ENCODE results near the gene LRRC23.
A peak's percentile ranks its signal among the peaks of the same experiment; 100 is the strongest.
"Not testable (repeated sequence)": the region's sequence is repeated elsewhere in the genome, so short reads cannot be mapped to it uniquely, and the experiment has no call there.

The LRRC23 gene

DNA sequence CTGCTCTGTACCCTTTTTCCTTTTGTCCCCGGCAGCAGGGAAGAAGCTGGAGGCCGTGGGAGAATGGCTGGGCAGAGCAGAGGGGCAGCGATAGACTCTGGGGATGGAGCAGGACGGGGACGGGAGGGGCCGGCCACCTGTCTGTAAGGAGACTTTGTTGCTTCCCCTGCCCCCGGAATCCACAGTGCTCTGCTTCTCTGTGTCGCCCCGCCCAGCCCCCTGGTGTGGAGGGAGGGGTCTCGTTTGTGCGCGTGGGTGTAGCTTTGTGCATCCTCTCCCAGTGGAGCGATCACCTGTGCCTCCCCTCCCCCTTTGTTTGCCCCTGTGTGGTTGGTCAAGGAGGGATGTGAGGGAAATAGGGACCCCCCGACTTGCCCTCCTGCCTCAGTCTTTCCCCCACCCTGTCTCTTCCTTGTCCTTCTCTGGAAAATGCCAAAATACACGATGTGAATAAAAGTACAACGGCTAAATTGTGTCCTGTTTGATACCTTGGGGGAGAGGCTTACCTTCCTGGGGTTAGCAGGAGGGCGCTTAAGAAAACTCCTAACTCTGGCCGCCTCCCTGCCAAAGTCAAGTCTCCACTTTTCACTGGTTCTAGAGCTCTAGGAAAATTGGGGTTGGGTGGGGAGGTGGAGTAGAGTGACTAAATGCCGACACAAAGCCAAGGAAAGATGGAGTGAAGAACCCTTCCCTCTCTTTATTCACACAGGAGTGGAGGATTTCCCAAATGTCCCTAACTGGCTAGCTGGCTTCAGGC is 38.3 kb upstream of the LRRC23 start:
- Histone ChIP-seq H3K36me3 (ENCODE audit: insufficient read depth, low read length) (peaks cover 19% of the 10 kb centered on the region; the same call in 1 of the 2 replicates), H2AFZ (ENCODE audit: low read length, unreplicated experiment) (peak overlapping the region; percentile 39), H3K27ac (ENCODE audit: low read depth, low read length) (no peak overlapping the region)

DNA sequence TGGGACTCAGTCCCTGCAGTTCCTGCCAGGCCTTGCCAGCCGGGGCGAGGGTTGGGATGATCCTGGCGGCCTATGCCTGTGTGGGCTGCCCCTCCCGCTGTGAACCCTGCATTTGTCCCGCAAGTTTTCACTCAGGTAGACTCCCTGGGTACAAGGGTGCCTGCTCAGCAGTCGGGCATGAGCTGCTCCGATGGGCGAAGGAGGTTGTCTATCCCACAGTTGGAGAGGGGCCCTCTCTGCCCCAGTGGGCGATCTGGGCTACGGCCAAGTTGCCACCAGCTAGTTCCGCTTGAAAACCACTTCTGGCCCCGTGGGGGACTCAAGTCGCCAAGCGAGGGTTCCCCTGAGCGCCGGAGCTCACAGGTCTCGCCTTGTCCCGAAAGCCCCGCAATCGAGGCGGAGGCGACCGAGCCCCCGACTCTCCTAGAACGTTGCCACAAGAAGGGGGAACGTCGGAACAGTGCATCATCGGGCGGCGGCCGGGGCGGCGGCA is 37.7 kb upstream of the LRRC23 start:
- no peaks in the 10 kb centered on the region for H3K27me3 ChIP-seq (ENCODE audit: insufficient read depth, low read length)
- H3K4me1 ChIP-seq (ENCODE audit: control insufficient read depth, insufficient read depth, low read length, unreplicated experiment) = peaks cover 35% of the 10 kb centered on the region
- H3K79me2 ChIP-seq (ENCODE audit: control insufficient read depth, insufficient read depth, low read length, unreplicated experiment) = peaks cover 31% of the 10 kb centered on the region
- no peak overlapping the region; the same call in 1 of the 2 replicates for H3K27ac ChIP-seq (ENCODE audit: low read depth, low read length)
- peaks cover 16% of the 10 kb centered on the region; the same call in 1 of the 2 replicates for H3K36me3 ChIP-seq (ENCODE audit: insufficient read depth, low read length)
- peak overlapping the region; percentile 89 for H3K4me3 ChIP-seq (ENCODE audit: low read depth, low read length)
- peak overlapping the region; percentile 39 for H2AFZ ChIP-seq (ENCODE audit: low read length, unreplicated experiment)

More for the DNA sequence above, 38.3 kb upstream of the LRRC23 start:
- peaks cover 29% of the 10 kb centered on the region for H3K4me1 ChIP-seq (ENCODE audit: control insufficient read depth, insufficient read depth, low read length, unreplicated experiment)
- peak overlapping the region; percentile 89 for H3K4me3 ChIP-seq (ENCODE audit: low read depth, low read length)
- H3K79me2 ChIP-seq (ENCODE audit: control insufficient read depth, insufficient read depth, low read length, unreplicated experiment) = peaks cover 31% of the 10 kb centered on the region
- H3K27me3 ChIP-seq (ENCODE audit: insufficient read depth, low read length) = no peaks in the 10 kb centered on the region

DNA sequence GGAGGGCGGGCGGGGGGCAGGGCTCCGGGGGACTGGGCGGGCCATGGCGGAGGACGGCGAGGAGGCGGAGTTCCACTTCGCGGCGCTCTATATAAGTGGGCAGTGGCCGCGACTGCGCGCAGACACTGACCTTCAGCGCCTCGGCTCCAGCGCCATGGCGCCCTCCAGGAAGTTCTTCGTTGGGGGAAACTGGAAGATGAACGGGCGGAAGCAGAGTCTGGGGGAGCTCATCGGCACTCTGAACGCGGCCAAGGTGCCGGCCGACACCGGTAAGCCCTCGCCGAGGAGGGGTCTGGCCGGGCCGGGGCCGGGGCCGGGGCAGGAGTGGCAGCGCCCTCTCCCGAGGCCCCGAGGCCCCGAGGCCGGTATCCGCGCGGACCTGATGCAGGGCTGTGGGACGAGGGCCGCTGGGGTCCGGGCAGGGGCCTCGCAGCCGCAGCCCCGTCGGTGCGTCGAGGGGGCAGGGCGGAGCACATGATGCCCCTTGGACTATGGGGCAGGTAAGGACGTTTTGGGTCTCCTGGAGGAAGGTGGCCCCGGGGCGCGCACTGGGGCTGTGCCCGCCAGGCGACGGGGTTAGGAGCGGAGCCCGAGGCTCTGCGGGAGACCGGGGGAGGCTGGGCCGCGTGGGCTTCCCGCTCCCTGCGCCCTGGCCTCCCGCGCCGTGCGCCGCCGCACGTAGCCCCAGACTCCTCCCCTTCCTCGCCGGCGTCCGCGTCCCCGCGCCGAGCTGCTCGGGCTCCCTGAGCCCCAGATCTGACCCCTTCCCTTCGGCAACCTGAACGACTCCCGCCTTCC is 37.0 kb upstream of the LRRC23 start, which contains the start of gene TPI1:
TPI1 (plus strand) TSS at position 119 of the 798 bp plus-strand sequence; CDS start at position 155, 36 bp downstream.
- Histone ChIP-seq H2AFZ (ENCODE audit: low read length, unreplicated experiment) (peak within 1 kb of the TSS; percentile 39), H3K27me3 (ENCODE audit: insufficient read depth, low read length) (no peaks in the 10 kb centered on the region), H3K4me1 (ENCODE audit: control insufficient read depth, insufficient read depth, low read length, unreplicated experiment) (peaks cover 38% of the 10 kb centered on the region), H3K4me3 (ENCODE audit: low read depth, low read length) (peak within 1 kb of the TSS; percentile 89), H3K27ac (ENCODE audit: low read depth, low read length) (peak within 1 kb of the TSS; percentile 83), H3K36me3 (ENCODE audit: insufficient read depth, low read length) (peaks cover 12% of the 10 kb centered on the region; the same call in 1 of the 2 replicates), H3K79me2 (ENCODE audit: control insufficient read depth, insufficient read depth, low read length, unreplicated experiment) (peaks cover 31% of the 10 kb centered on the region)

DNA sequence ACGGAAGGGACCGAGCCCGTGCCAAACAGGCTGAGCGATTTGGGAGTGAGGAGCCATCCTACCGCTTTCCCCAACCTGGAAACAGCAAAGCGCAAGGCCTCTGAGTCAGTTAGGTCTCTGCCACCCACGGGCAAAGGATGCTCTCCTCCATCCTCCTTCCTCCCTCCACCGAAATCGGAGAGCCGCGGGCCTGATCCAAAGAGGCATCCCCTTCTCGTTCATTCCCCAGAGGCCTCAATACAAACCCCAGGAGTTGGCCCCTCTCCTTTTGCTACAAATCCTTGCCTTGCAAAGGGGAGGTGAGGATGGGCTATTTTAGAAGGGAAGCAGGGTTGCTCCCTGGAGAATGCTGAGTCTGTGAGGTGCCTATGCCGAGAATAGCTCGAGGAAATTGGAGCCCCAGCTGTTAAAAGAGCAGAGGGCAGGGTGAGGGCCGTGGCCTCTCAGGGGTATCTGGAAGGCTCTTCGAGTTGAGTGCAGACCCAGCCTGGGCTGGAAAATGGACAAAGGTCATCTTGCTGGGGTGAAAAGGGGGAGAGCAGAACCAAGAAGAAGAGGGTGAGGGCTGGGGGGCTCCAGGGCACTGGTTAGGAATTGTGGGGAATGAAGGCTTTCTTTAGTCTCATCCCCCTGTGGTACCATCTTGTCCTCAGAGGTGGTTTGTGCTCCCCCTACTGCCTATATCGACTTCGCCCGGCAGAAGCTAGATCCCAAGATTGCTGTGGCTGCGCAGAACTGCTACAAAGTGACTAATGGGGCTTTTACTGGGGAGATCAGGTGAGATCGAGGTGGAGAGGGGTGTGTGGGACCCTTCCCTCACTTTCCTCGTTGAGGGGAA is 36.2 kb upstream of the LRRC23 start:
- H3K36me3 ChIP-seq (ENCODE audit: insufficient read depth, low read length) = peaks cover 12% of the 10 kb centered on the region; the same call in 1 of the 2 replicates
- no peak overlapping the region for H2AFZ ChIP-seq (ENCODE audit: low read length, unreplicated experiment)
- no peaks in the 10 kb centered on the region for H3K27me3 ChIP-seq (ENCODE audit: insufficient read depth, low read length)
- H3K27ac ChIP-seq (ENCODE audit: low read depth, low read length) = peak overlapping the region; percentile 83
- peak overlapping the region; percentile 89 for H3K4me3 ChIP-seq (ENCODE audit: low read depth, low read length)
- peaks cover 38% of the 10 kb centered on the region for H3K4me1 ChIP-seq (ENCODE audit: control insufficient read depth, insufficient read depth, low read length, unreplicated experiment)
- H3K79me2 ChIP-seq (ENCODE audit: control insufficient read depth, insufficient read depth, low read length, unreplicated experiment) = peaks cover 31% of the 10 kb centered on the region

DNA sequence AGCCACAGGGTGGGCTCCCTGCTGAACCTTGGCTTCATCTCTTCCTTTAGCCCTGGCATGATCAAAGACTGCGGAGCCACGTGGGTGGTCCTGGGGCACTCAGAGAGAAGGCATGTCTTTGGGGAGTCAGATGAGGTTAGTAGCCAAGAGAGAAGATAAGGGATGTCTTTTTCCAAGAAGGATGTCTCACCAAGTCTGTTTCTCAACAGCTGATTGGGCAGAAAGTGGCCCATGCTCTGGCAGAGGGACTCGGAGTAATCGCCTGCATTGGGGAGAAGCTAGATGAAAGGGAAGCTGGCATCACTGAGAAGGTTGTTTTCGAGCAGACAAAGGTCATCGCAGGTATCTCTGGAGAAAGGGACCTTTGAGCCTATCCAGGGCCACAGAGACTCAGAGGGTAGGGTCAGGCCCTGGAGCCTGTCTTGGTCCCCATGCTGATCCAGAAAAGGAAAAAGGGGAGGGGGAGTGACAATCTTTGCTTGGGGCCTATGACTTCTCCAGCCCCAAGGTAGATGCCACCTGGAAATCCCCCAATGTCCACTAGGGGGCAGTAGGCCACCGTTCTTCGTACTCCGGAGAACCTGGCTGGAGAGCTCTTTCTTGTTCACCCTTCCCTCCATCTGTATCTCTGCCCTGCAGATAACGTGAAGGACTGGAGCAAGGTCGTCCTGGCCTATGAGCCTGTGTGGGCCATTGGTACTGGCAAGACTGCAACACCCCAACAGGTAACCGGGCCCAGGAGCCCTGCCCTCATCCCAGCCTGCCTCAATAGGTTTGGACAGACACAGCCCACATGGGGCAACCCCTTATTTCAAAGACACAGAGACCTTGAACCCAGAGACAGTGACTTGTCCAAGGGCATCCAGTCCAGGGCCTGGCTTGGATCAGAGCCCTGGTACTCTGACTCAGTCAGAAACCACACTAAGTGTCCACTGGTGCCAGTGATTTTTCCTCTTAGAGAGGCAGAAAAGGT is 35.3 kb upstream of the LRRC23 start:
- Histone ChIP-seq H3K4me3 (ENCODE audit: low read depth, low read length) (peak overlapping the region; percentile 89), H3K27ac (ENCODE audit: low read depth, low read length) (peak overlapping the region; percentile 83), H3K4me1 (ENCODE audit: control insufficient read depth, insufficient read depth, low read length, unreplicated experiment) (peaks cover 38% of the 10 kb centered on the region), H2AFZ (ENCODE audit: low read length, unreplicated experiment) (no peak overlapping the region), H3K27me3 (ENCODE audit: insufficient read depth, low read length) (no peaks in the 10 kb centered on the region), H3K79me2 (ENCODE audit: control insufficient read depth, insufficient read depth, low read length, unreplicated experiment) (peaks cover 31% of the 10 kb centered on the region), H3K36me3 (ENCODE audit: insufficient read depth, low read length) (peaks cover 12% of the 10 kb centered on the region; the same call in 1 of the 2 replicates)

DNA sequence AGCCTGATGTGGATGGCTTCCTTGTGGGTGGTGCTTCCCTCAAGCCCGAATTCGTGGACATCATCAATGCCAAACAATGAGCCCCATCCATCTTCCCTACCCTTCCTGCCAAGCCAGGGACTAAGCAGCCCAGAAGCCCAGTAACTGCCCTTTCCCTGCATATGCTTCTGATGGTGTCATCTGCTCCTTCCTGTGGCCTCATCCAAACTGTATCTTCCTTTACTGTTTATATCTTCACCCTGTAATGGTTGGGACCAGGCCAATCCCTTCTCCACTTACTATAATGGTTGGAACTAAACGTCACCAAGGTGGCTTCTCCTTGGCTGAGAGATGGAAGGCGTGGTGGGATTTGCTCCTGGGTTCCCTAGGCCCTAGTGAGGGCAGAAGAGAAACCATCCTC is 34.3 kb upstream of the LRRC23 start:
- not testable (repeated sequence) for H3K4me3 ChIP-seq (ENCODE audit: low read depth, low read length); H2AFZ ChIP-seq (ENCODE audit: low read length, unreplicated experiment); H3K27me3 ChIP-seq (ENCODE audit: insufficient read depth, low read length)
- Histone ChIP-seq H3K4me1 (ENCODE audit: control insufficient read depth, insufficient read depth, low read length, unreplicated experiment) (peaks cover 38% of the 10 kb centered on the region), H3K36me3 (ENCODE audit: insufficient read depth, low read length) (peaks cover 12% of the 10 kb centered on the region; the same call in 1 of the 2 replicates), H3K79me2 (ENCODE audit: control insufficient read depth, insufficient read depth, low read length, unreplicated experiment) (peaks cover 31% of the 10 kb centered on the region), H3K27ac (ENCODE audit: low read depth, low read length) (peak overlapping the region; percentile 46)

DNA sequence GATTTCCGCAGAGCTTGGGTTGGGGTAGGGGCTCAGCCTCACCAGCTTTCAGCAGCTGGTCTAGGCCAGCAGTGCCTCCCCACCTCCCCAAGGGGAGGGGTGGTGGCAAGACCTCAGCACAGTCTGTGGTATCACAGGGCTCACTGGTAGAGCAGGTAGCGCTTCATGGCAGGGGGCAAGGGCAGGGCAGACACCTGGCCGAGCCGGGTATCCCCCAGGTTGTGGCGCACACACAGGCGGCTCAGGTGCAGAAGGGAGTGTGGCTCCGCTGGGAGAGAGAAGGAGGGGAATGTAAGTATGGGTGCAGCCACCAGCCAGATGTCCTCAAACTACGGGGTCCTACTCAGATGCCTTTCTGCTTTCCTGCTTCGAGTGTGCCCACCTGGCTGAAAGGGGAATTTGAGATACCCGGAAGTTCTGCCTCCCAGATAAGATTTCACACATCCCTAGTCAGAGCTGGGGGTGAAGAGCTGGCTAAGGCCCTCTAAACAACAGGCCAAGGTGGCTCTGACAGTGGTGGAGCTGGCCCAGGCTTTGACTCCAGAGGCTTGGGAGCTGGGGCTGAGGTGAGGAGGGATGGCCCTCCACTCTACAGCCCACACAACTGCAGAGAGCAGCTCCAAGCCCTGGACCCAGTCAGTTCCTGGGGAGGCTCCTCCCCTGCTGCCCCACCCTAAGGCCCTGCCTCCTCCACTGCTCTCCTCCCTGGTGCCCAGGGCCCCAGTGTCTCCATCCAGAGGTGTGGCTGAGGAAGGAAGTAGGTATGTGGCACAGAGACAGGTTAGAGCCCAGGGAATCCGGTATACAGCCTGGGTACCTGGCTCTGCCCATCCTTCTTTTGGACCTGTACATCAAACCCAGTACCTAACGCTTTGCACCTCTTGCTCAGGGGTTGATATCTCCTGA is 33.3 kb upstream of the LRRC23 start:
- no peak overlapping the region for H2AFZ ChIP-seq (ENCODE audit: low read length, unreplicated experiment)
- H3K36me3 ChIP-seq (ENCODE audit: insufficient read depth, low read length) = peaks cover 12% of the 10 kb centered on the region; the same call in 1 of the 2 replicates

DNA sequence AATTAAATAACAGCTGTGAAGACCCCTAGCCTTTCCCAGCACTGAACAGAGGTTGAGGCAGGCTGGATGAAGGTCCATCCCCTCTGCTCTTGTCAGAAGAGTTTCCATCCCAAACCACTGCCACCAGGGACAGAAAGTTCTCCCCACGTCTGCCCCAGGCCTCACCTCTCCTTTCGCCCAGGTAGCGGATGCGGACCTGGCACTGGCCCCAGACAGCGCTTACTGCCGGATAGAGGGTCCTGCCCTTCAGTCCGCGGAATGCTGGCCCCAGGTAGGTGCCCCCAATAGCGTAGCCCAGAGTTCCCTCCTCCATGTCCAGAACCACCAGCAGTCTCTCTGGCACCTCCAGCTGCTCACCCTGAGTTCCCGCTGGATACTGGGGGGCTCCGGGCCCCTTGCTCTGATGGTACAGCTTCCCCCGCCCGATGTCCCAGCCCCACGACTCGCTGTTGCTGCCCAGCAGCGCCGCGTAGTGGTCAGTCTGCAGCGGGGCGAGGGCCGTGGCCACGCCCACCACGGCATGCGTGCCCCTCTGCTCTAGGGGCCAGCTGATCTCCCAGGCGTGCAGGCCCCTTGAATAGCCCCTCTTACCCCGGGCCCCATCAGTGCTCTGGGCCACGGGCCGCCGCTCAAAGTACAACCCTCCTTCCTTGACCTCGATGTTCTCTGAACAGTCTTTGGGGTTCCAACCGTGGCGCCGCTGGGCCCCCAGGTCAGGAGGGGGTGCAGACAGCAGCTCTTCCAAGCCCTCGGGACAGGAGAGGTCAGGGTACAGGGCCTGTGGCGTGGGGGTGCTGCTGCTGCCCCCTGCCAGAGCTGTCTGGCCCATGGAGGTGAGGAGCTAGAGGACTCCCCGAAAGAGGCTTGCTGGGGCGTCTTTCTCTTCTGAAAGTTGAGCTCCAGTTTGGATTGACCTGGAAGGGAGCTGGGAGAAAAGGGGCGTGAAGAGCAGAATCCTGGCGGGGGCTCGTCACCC is 32.3 kb upstream of the LRRC23 start:
- peak overlapping the region; percentile 77 for H3K4me3 ChIP-seq (ENCODE audit: low read depth, low read length)
- peak overlapping the region; percentile 45 for H3K27ac ChIP-seq (ENCODE audit: low read depth, low read length)
- peaks cover 16% of the 10 kb centered on the region; the same call in 1 of the 2 replicates for H3K36me3 ChIP-seq (ENCODE audit: insufficient read depth, low read length)
- peaks cover 30% of the 10 kb centered on the region for H3K4me1 ChIP-seq (ENCODE audit: control insufficient read depth, insufficient read depth, low read length, unreplicated experiment)
- peaks cover 31% of the 10 kb centered on the region for H3K79me2 ChIP-seq (ENCODE audit: control insufficient read depth, insufficient read depth, low read length, unreplicated experiment)
- H2AFZ ChIP-seq (ENCODE audit: low read length, unreplicated experiment) = no peak overlapping the region
- no peaks in the 10 kb centered on the region for H3K27me3 ChIP-seq (ENCODE audit: insufficient read depth, low read length)

More for the DNA sequence above, 33.3 kb upstream of the LRRC23 start:
- peak overlapping the region; percentile 30 for H3K27ac ChIP-seq (ENCODE audit: low read depth, low read length)
- H3K79me2 ChIP-seq (ENCODE audit: control insufficient read depth, insufficient read depth, low read length, unreplicated experiment) = peaks cover 31% of the 10 kb centered on the region
- H3K4me3 ChIP-seq (ENCODE audit: low read depth, low read length) = peak overlapping the region; percentile 77
- peaks cover 38% of the 10 kb centered on the region for H3K4me1 ChIP-seq (ENCODE audit: control insufficient read depth, insufficient read depth, low read length, unreplicated experiment)
- H3K27me3 ChIP-seq (ENCODE audit: insufficient read depth, low read length) = no peaks in the 10 kb centered on the region

All from ACC112 (cell line).